Body of pancreas (tissue), 4 donors: Measurements from ENCODE around the gene AUH.

Experiments
- POLR2A ChIP-seq, 3 donors: fragments of 450-650 bp; IDR thresholded peaks; one replicate each; pipeline ENCODE4 v1.6.1; 2016; ENCODE audit warnings: antibody characterized with exemption in 3 of 3, mild to moderate bottlenecking in 2 of 3
- TF ChIP-seq, protein P1 (sequence below), 7 experiments: fragments of 450-650 bp in 4 of 7; fragments of 200-600 bp in 3 of 7; sonication (generic) in 3 of 7; IDR thresholded peaks; one replicate each; pipeline ENCODE4 v1.5.1; 2016 to 2019; ENCODE audit warnings: antibody characterized with exemption in 7 of 7

DNA sequence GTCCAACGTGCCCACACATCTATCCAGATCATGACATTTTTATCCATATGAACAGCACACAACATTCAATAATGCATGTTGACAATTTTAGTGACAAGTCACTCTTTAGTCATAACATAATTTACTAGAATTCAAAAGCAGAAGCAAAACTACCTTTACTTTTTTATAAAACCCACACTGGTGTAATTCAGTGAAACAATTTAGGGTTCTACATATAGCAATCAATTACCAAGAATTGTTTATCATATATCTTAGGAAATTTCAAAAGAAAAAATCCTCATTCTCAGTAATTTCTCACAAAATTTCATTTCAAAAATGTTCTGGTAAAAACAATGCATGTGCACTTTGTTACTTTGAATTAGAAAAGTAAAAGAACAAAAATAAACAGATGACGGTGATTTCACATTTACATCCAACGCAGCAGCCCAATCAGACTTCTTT is 12.6 kb downstream of the AUH start:
- TF ChIP-seq, protein P1, sequence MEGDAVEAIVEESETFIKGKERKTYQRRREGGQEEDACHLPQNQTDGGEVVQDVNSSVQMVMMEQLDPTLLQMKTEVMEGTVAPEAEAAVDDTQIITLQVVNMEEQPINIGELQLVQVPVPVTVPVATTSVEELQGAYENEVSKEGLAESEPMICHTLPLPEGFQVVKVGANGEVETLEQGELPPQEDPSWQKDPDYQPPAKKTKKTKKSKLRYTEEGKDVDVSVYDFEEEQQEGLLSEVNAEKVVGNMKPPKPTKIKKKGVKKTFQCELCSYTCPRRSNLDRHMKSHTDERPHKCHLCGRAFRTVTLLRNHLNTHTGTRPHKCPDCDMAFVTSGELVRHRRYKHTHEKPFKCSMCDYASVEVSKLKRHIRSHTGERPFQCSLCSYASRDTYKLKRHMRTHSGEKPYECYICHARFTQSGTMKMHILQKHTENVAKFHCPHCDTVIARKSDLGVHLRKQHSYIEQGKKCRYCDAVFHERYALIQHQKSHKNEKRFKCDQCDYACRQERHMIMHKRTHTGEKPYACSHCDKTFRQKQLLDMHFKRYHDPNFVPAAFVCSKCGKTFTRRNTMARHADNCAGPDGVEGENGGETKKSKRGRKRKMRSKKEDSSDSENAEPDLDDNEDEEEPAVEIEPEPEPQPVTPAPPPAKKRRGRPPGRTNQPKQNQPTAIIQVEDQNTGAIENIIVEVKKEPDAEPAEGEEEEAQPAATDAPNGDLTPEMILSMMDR (IDR thresholded peaks at IDR 0.05): no peak
- TF ChIP-seq POLR2A (IDR thresholded peaks at IDR 0.05): no peak
